ES-I3 (cell line): ENCODE measurements around the gene FILIP1L.

ENCODE experiments used
- H3K36me3 ChIP-seq: 2 replicates; pipeline ENCODE4 v1.6.1; 2013; ENCODE audit warnings: mild to moderate bottlenecking, low read length, control low read depth, moderate library complexity; ENCODE audit not compliant: insufficient read depth
- H3K4me1 ChIP-seq: 2 replicates; pipeline ENCODE4 v1.6.1; 2013; ENCODE audit warnings: mild to moderate bottlenecking, control low read depth, low read length; ENCODE audit not compliant: insufficient read depth
- H3K9ac ChIP-seq: 2 replicates; pipeline ENCODE4 v1.6.1; 2013; ENCODE audit warnings: low read depth, mild to moderate bottlenecking, low read length, moderate library complexity
- H3K9me3 ChIP-seq: 2 replicates; pipeline ENCODE4 v1.6.1; 2013; ENCODE audit warnings: mild to moderate bottlenecking, low read length, moderate library complexity; ENCODE audit not compliant: control insufficient read depth, insufficient read depth

Gene FILIP1L

GRCh38 chr3:100023150-100023549 is 91.2 kb downstream of the FILIP1L start:
- Histone ChIP-seq H3K36me3 (no peaks in the 10 kb centered on the region), H3K9ac (no peak overlapping the region), H3K4me1 (no peaks in the 10 kb centered on the region), H3K9me3 (no peaks in the 10 kb centered on the region)

- Histone ChIP-seq H3K9me3 (no peaks in the 10 kb centered on the region), H3K4me1 (no peaks in the 10 kb centered on the region), H3K9ac (no peak overlapping the region), H3K36me3 (no peaks in the 10 kb centered on the region)
Measured at GRCh38 chr3:100022506-100022905, 91.8 kb downstream of the FILIP1L start.

GRCh38 chr3:100020876-100021644 is 93.2 kb downstream of the FILIP1L start:
- Histone ChIP-seq H3K4me1 (peaks cover 4% of the 10 kb centered on the region; the same call in 1 of the 2 replicates), H3K9ac (no peak overlapping the region), H3K9me3 (no peaks in the 10 kb centered on the region), H3K36me3 (no peaks in the 10 kb centered on the region)

GRCh38 chr3:100019719-100020118 is 94.6 kb downstream of the FILIP1L start:
- Histone ChIP-seq H3K4me1 (peaks cover 4% of the 10 kb centered on the region; the same call in 1 of the 2 replicates), H3K9me3 (no peaks in the 10 kb centered on the region), H3K9ac (no peak overlapping the region), H3K36me3 (no peaks in the 10 kb centered on the region)

GRCh38 chr3:100018806-100019205 is 95.5 kb downstream of the FILIP1L start:
- no peaks in the 10 kb centered on the region for H3K36me3 ChIP-seq
- no peaks in the 10 kb centered on the region for H3K9me3 ChIP-seq
- H3K4me1 ChIP-seq, result peaks cover 4% of the 10 kb centered on the region; the same call in 1 of the 2 replicates
- H3K9ac ChIP-seq, result no peak overlapping the region

- no peak overlapping the region for H3K9ac ChIP-seq
- no peaks in the 10 kb centered on the region for H3K9me3 ChIP-seq
- H3K36me3 ChIP-seq, result no peaks in the 10 kb centered on the region
- H3K4me1 ChIP-seq, result peaks cover 17% of the 10 kb centered on the region
Measured at GRCh38 chr3:100010087-100010417, 104.2 kb downstream of the FILIP1L start.

DNA sequence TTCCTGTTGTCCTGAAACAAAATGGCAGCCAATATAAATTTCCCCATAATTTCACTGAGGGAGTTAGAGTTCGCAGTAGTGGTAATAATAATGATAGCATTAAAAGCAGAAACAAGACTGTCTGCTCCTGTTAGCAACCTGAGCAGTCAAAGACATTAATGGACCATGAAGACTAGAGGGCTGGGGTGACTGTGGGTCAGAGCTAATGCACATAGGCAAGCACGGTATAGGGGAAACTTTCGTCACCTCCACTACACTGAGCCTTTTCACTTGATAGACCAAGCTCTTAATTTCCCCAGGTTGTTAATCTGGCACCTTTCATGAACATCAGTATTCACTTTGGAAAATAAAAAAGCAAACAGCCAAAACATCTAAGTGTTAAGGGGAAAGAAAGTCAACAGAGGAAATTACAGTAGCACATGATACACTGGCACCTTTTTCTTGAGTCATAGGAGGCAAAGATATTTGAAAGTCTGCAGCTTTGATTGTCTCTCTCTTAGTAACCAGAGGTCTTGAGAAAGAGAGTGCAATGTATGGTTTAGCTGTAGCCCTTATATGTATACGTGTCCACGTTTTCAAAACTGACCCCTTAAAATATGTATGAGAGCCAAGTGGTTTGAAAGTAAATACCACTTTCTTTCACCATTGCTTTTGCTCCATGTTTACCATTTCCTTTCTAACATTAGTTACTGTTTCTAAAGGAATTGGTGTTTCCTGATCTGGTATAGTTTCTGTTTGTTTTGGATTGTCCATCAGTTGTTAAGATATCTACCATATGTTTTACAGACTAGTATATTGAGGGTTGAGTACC is 104.8 kb downstream of the FILIP1L start:
- Histone ChIP-seq H3K4me1 (peaks cover 19% of the 10 kb centered on the region), H3K9me3 (no peaks in the 10 kb centered on the region), H3K9ac (no peak overlapping the region), H3K36me3 (no peaks in the 10 kb centered on the region)

DNA sequence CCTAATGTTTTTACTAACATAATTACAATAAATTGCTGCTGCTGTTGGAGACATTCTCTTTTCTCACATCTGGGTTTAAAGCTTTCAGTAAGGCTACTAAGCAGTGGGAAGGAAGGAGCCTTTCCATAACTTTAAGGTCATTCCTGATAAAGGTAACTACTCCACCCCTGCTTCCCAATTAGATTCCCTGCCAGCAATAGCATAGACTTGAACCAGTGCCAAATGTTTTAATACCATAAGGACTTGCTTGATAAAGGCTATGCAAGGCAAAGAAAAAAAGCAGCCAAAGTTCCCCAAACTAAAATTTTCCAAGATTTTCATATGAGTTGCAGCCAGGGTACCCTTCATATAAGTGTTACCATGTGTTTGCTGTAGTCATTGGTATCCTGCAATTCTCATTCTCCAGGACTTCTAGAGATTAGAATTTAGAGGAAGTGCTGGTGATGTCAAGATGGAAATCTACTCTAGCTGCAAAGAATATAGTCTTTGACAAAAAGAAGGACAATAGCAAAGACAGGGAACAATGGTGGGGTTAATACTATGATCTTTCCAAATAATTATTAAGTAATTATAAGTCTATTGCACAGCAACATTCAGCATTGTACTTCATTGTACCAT is 106.1 kb downstream of the FILIP1L start:
- Histone ChIP-seq H3K9ac (no peak overlapping the region), H3K36me3 (no peaks in the 10 kb centered on the region), H3K9me3 (no peaks in the 10 kb centered on the region), H3K4me1 (peaks cover 19% of the 10 kb centered on the region)

DNA sequence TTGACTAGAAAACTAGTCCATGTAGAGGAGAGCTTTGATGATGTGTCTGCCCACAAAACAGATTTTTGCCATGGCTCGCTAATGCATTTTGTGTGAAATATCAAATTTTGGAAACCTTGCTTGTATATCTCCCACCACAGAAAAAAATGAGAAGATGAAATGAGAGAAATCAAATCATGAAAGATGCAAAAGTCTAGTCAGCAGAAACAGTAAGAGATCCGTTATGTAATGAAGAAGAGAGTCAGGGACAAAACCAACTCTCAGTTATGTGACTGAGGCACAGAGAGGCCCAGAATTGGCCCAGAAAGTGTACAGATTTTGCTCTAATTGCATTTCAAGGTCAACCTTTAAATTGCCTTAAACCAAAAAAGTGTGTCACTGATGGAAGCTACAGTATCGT is 107.0 kb downstream of the FILIP1L start:
- H3K9ac ChIP-seq, result no peak overlapping the region
- no peaks in the 10 kb centered on the region for H3K9me3 ChIP-seq
- peaks cover 19% of the 10 kb centered on the region for H3K4me1 ChIP-seq
- no peaks in the 10 kb centered on the region for H3K36me3 ChIP-seq

DNA sequence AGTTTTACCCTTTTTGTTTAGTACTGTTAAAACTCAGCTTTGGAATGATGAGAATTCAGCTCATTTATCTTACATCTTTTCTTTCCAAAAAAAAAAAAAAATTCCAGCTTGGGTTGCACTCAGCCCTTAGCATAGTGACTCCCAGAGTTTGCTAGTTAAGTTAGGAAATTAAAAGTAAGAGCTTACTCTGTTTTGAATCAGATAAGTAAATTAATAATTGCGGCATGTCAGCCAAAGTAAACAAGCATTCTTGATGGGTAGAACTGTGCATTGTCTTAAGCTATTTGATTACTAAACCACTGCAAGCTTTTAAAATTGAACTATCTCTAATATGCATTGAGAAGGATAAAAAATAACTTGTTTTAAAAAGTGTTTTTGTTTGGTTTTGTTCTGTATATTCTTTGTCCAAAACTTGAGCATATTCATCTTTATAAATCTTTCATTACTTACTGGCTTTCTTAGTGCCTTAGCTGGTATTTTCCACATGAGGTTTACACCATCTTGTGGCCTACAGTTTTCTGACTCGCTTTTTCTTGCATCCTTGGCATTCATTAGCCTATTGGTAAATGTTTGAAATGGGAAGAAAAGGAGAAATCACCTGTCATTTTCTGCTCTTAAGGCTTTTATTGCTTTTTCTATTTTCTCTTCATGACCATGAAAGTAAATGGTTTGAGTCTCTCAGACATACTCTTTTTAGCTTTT is 107.6 kb downstream of the FILIP1L start:
- H3K9me3 ChIP-seq, result no peaks in the 10 kb centered on the region
- H3K9ac ChIP-seq, result no peak overlapping the region
- no peaks in the 10 kb centered on the region for H3K36me3 ChIP-seq
- peaks cover 19% of the 10 kb centered on the region for H3K4me1 ChIP-seq

- no peaks in the 10 kb centered on the region for H3K9me3 ChIP-seq
- H3K4me1 ChIP-seq, result peaks cover 19% of the 10 kb centered on the region
- no peaks in the 10 kb centered on the region for H3K36me3 ChIP-seq
- H3K9ac ChIP-seq, result no peak overlapping the region
Measured at GRCh38 chr3:100005665-100006393, 108.5 kb downstream of the FILIP1L start.

DNA sequence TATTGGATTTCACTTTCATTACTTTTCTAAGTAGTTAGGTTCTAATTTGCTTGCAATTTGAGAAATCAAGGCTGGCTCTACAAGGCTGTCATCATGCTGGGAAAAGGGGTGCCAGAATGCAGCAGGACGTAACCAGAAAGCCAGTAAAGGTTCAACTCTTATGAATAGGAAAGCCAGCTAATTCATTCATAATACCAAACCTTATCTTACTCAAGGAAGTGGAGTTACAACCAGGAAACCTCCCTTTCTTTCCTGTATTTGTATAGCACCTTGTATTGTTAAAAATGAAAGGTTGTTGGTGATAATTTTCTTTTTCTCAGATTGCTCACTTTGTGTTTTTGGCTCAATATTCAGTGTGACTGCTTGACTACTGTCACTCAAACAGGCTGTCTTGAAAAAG is 109.4 kb downstream of the FILIP1L start:
- Histone ChIP-seq H3K36me3 (no peaks in the 10 kb centered on the region), H3K9me3 (no peaks in the 10 kb centered on the region), H3K9ac (no peak overlapping the region), H3K4me1 (peaks cover 19% of the 10 kb centered on the region)

GRCh38 chr3:100003609-100004503 is 110.4 kb downstream of the FILIP1L start:
- no peaks in the 10 kb centered on the region for H3K9me3 ChIP-seq
- no peaks in the 10 kb centered on the region for H3K36me3 ChIP-seq
- no peak overlapping the region for H3K9ac ChIP-seq
- peaks cover 19% of the 10 kb centered on the region for H3K4me1 ChIP-seq
